ENCODE results near the gene PSMG4.

Gene PSMG4

GRCh38 chr6:3266170-3266569, 7.4 kb downstream of the PSMG4 start:
- H3K27ac ChIP-seq (replicated peaks) = no peak overlapping the region
- no peaks in the 10 kb centered on the region for H3K27me3 ChIP-seq (ENCODE audit: insufficient read depth, poor library complexity, severe bottlenecking)
- no peak for TF ChIP-seq GABPA (IDR thresholded peaks at IDR 0.05; ENCODE audit: low read depth)
- no peak overlapping the region for H3K4me3 ChIP-seq (replicated peaks; ENCODE audit: insufficient read depth, low read length)
- no peak for DNase-seq (ENCODE audit: low read depth in 1 of 2, low spot score in 1 of 2)

- DNase-seq (ENCODE audit: low read depth in 1 of 2, low spot score in 1 of 2) = no peak
- no peaks in the 10 kb centered on the region for H3K27me3 ChIP-seq (ENCODE audit: insufficient read depth, poor library complexity, severe bottlenecking)
- H3K4me3 ChIP-seq (replicated peaks; ENCODE audit: insufficient read depth, low read length) = no peak overlapping the region
- TF ChIP-seq SPI1 (IDR thresholded peaks at IDR 0.05; ENCODE audit: borderline replicate concordance, low read depth) = no peak
- TF ChIP-seq REST (IDR thresholded peaks at IDR 0.05; ENCODE audit: insufficient replicate concordance, low read depth) = no peak
- no peak for TF ChIP-seq GABPA (IDR thresholded peaks at IDR 0.05; ENCODE audit: low read depth)
- TF ChIP-seq POLR2AphosphoS5 (IDR thresholded peaks at IDR 0.05; ENCODE audit: low read depth) = no peak
- TF ChIP-seq CTCF (IDR thresholded peaks at IDR 0.05; ENCODE audit: insufficient read depth, low read length) = no peak
- H3K27ac ChIP-seq (replicated peaks) = no peak overlapping the region
Observed at GRCh38 chr6:3267162-3267561, 8.4 kb downstream of the PSMG4 start.

DNA sequence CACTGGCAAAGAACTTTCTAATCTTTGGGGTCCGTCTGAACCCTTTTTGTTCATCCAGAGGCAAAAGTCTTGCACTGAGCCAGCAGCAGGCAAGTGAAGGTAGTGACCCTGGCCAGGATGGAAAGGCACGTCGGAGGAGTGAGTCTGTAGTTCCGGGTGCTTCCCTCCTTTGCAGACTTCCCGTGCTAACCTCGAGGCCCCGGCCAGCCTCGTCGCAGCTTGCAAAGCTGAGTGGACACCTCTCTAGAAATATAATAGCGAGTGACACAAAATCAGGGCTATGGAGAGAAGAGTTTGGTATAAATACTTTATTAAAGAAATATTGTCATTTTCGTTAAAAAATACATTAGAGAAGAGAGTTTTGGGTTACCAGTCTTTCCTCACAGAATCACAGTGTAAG, 9.9 kb downstream of the PSMG4 start:
- TF ChIP-seq CTCF (IDR thresholded peaks at IDR 0.05; ENCODE audit: insufficient read depth, low read length) (no peak), POLR2AphosphoS5 (IDR thresholded peaks at IDR 0.05; ENCODE audit: low read depth) (no peak)

DNA sequence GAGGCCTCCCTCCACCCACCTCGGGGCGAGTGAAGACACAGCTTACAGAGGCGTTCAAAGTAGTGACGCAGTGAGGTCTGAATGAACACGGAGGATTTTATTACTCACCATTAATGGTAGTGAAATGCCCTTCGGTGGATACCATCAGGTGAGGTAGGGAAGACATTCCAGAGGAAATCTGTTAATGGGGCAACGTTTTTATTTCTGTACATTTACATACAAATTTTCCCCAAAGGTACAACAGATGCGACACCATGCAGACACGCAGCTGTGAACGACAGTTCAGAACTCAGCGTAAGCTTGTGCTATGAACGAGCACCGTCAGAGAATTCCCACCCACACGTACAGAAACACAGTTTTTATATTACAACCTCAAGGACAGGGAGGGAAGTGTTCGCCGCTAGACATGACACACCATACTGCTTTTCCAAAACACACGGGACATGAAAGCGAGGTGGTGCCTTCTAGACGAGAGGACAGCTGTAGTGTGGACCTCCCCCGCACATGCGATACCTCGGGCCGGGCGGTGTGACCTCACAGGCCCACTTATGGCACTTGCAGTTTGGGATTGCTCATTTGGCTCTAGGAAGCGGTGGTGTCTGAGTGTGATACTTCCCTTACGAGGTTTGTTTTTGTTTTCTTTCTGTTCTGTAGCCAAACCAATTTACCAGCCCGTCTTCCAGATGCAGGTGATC, 10.7 kb downstream of the PSMG4 start:
- Histone ChIP-seq H3K27me3 (ENCODE audit: insufficient read depth, poor library complexity, severe bottlenecking) (no peaks in the 10 kb centered on the region), H3K4me3 (replicated peaks; ENCODE audit: insufficient read depth, low read length) (no peak overlapping the region), H3K27ac (replicated peaks) (no peak overlapping the region)
- TF ChIP-seq CTCF (IDR thresholded peaks at IDR 0.05; ENCODE audit: insufficient read depth, low read length) (no peak), POLR2AphosphoS5 (IDR thresholded peaks at IDR 0.05; ENCODE audit: low read depth) (no peak), SPI1 (IDR thresholded peaks at IDR 0.05; ENCODE audit: borderline replicate concordance, low read depth) (no peak), GABPA (IDR thresholded peaks at IDR 0.05; ENCODE audit: low read depth) (no peak), REST (IDR thresholded peaks at IDR 0.05; ENCODE audit: insufficient replicate concordance, low read depth) (no peak)
- no peak for DNase-seq (ENCODE audit: low read depth in 1 of 2, low spot score in 1 of 2)

More for the DNA sequence above, 9.9 kb downstream of the PSMG4 start:
- Histone ChIP-seq H3K27ac (replicated peaks) (no peak overlapping the region), H3K27me3 (ENCODE audit: insufficient read depth, poor library complexity, severe bottlenecking) (no peaks in the 10 kb centered on the region), H3K4me3 (replicated peaks; ENCODE audit: insufficient read depth, low read length) (no peak overlapping the region)
- DNase-seq (ENCODE audit: low read depth in 1 of 2, low spot score in 1 of 2) = no peak

Measured in HL-60 (cell line).